Uterus (tissue), 2 donors: ENCODE data around the gene STH.
"Not testable (repeated sequence)": the region's sequence is repeated elsewhere in the genome, so short reads cannot be mapped to it uniquely, and the experiment has no call there.

Experiments
- CTCF ChIP-seq, 4 experiments: fragments of 200-600 bp in 2 of 4; fragments of 450-650 bp in 2 of 4; sonication (generic) in 2 of 4; IDR thresholded peaks; one replicate each; pipeline ENCODE4 v1.5.1; 2016 to 2019; ENCODE audit warnings: antibody characterized with exemption in 4 of 4, mild to moderate bottlenecking in 2 of 4, moderate library complexity in 1 of 4
- POLR2A ChIP-seq, 2 donors: fragments of 450-650 bp; IDR thresholded peaks; one replicate each; pipeline ENCODE4 v1.6.1; 2016; ENCODE audit warnings: antibody characterized with exemption in 2 of 2, mild to moderate bottlenecking in 1 of 2, moderate library complexity in 1 of 2

DNA sequence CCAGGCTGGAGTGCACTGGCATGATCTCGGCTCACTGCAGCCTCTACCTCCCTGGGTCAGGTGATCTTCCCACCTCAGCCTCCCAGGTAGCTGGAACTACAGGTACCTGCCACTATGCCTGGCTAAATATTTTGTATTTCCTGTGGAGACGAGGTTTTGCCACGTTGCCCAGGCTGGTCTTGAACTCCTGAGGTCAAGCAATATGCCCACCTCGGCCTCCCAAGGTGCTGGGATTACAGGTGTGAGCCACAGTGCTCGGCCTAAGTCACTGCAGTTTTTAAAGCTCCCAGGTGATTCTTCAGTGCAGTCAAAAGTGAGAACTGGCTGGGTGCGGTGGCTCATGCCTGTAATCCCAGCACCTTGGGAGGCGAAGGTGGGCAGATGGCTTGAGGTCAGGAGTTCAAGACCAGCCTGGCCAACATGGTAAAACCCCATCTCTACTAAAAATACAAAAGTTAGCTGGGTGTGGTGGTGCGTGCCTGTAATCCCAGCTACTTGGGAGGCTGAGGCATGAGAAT, 20.4 kb downstream of the STH start:
- TF ChIP-seq CTCF, POLR2A (IDR thresholded peaks at IDR 0.05): not testable (repeated sequence)
